H1 (cell line): ENCODE measurements around the gene GMPR2. TPM values are rescaled to one million over a fixed set of nuclear protein-coding genes. Genes with fewer than 3 reads are reported as not detected.

Source experiments
- ATF2 ChIP-seq: IDR thresholded peaks from 2 replicates; pipeline ENCODE4 v1.6.1; 2012; ENCODE audit warnings: low read length, inconsistent platforms
- BCL11A ChIP-seq, 2 experiments: IDR thresholded peaks; one replicate each; pipeline ENCODE4 v1.6.1; 2011; ENCODE audit warnings: low read depth in 2 of 2, low read length in 2 of 2, mild to moderate bottlenecking in 2 of 2
- BRCA1 ChIP-seq: IDR thresholded peaks from 2 replicates; pipeline ENCODE4 v1.6.1; 2012; ENCODE audit warnings: low read depth, low read length, improper control_type of control experiment
- E2F6 ChIP-seq: IDR thresholded peaks from 2 replicates; pipeline ENCODE4 v1.6.1; 2012; ENCODE audit warnings: inconsistent platforms
- EZH2 ChIP-seq: fragments of 200-600 bp; sonication (generic); IDR thresholded peaks from 2 replicates; pipeline ENCODE4 v1.7.1; 2012; ENCODE audit warnings: low read depth, mild to moderate bottlenecking, moderate library complexity, low read length, inconsistent platforms; ENCODE audit not compliant: severe bottlenecking
- GTF2F1 ChIP-seq: IDR thresholded peaks from 2 replicates; pipeline ENCODE4 v1.6.1; 2012; ENCODE audit warnings: low read depth, low read length, improper control_type of control experiment, borderline replicate concordance
- KDM5A ChIP-seq: fragments of 200-600 bp; IDR thresholded peaks from 2 replicates; pipeline ENCODE4 v1.7.1; 2012; ENCODE audit warnings: mild to moderate bottlenecking, low read length, inconsistent platforms, mixed read lengths
- NANOG ChIP-seq: IDR thresholded peaks from 2 replicates; pipeline ENCODE4 v1.6.1; 2011; ENCODE audit warnings: low read length, low read depth, mild to moderate bottlenecking, inconsistent platforms; ENCODE audit not compliant: insufficient read depth, poor library complexity, severe bottlenecking
- PHF8 ChIP-seq: fragments of 200-600 bp; sonication (generic); conservative IDR thresholded peaks from 2 replicates; pipeline ENCODE4 v1.7.1; 2012; ENCODE audit warnings: low read depth, mild to moderate bottlenecking, inconsistent platforms, low read length, moderate library complexity
- POU5F1 ChIP-seq: IDR thresholded peaks from 2 replicates; pipeline ENCODE4 v1.6.1; 2011; ENCODE audit warnings: low read depth, mild to moderate bottlenecking, low read length, moderate library complexity
- RBBP5 ChIP-seq: IDR thresholded peaks from 2 replicates; pipeline ENCODE4 v1.7.1; 2012; ENCODE audit warnings: low read depth, mild to moderate bottlenecking, inconsistent platforms, low read length, moderate library complexity, borderline replicate concordance
- RNF2 ChIP-seq: fragments of 200-900, 300-1000 bp; sonication (generic); IDR thresholded peaks from 2 replicates; pipeline ENCODE4 v1.7.1; 2016; ENCODE audit warnings: borderline replicate concordance, low read depth, mild to moderate bottlenecking, antibody characterized with exemption, low read length; ENCODE audit not compliant: poor library complexity, severe bottlenecking; ENCODE audit errors: missing control alignments
- RXRA ChIP-seq: IDR thresholded peaks from 2 replicates; pipeline ENCODE4 v1.6.1; 2011; ENCODE audit warnings: low read depth, mild to moderate bottlenecking, low read length, moderate library complexity; ENCODE audit not compliant: insufficient read depth
- SIRT6 ChIP-seq: IDR thresholded peaks from one replicate; pipeline ENCODE4 v1.7.1; 2012; ENCODE audit warnings: low read length, inconsistent platforms
- SIX5 ChIP-seq: IDR thresholded peaks from 2 replicates; pipeline ENCODE4 v1.6.1; 2011; ENCODE audit warnings: mild to moderate bottlenecking, low read depth, low read length
- SP1 ChIP-seq: IDR thresholded peaks from 2 replicates; pipeline ENCODE4 v1.6.1; 2011; ENCODE audit warnings: low read depth, low read length
- SRF ChIP-seq: IDR thresholded peaks from 2 replicates; pipeline ENCODE4 v1.6.1; 2011; ENCODE audit warnings: mild to moderate bottlenecking, low read depth, low read length, moderate library complexity
- SUZ12 ChIP-seq: fragments of 200-600 bp; sonication (generic); IDR thresholded peaks from 2 replicates; pipeline ENCODE4 v1.6.1; 2012; ENCODE audit warnings: mild to moderate bottlenecking, inconsistent platforms, low read length, moderate library complexity, mixed read lengths
- USF2 ChIP-seq: IDR thresholded peaks from 2 replicates; pipeline ENCODE4 v1.6.1; 2011; ENCODE audit warnings: low read length, improper control_type of control experiment
- polyA plus RNA-seq, 7 experiments: library from polyadenylated mRNA; depleted of rRNA in 3 of 7; stranded (reverse) in 5 of 7; unstranded in 2 of 7; fragments of >200 nt in 5 of 7; fragments of 200-250 nt in 2 of 7; gene quantifications; 1 replicate in 5 of 7; 2 replicates in 1 of 7; 4 replicates in 1 of 7; pipeline versions ENCODE4 v1.2.1 to v1.2.3, GENCODE V29; 2011 to 2013; ENCODE audit warnings: missing spikeins in 2 of 7, mixed read lengths in 2 of 7
- total RNA-seq: library from RNA; stranded (reverse); fragmentation: NEBNext Ultra II Directional; extraction: Animal tissue kit (Norgen Biotek cat#: 25700); gene quantifications from 2 replicates; pipeline ENCODE4 v1.2.1, GENCODE V29; 2021

Gene GMPR2
- total and polyA plus RNA-seq, 2 of the 8 experiments (the other 6 are each of a cell fraction or from before 2014, with no cell fraction given) = 61.6 to 85.3 TPM

- TF ChIP-seq E2F6 (peak; percentile 100), ATF2 (no peak), NANOG (no peak), USF2 (0 out of 2 replicates have a peak, but pooled peaks have one; percentile 21), POU5F1 (no peak), BRCA1 (no peak), SIRT6 (no peak), GTF2F1 (peak; percentile 58; the same call in 1 of the 2 replicates), SP1 (no peak), PHF8 (peak; percentile 86), EZH2 (no peak), BCL11A (IDR thresholded peaks at IDR 0.05; ENCODE audit: low read depth in 2 of 2, low read length in 2 of 2) (no peak), RBBP5 (no peak; the same call in 1 of the 2 replicates), KDM5A (0 out of 2 replicates have a peak, but pooled peaks have one; percentile 9), SUZ12 (no peak), RNF2 (no peak), SRF (no peak), SIX5 (0 out of 2 replicates have a peak, but pooled peaks have one; percentile 16), RXRA (no peak)
Observed at GRCh38 chr14:24195186-24196070, 37.3 kb upstream of the GMPR2 start, which contains the start of gene TM9SF1 (continued).
